Daoy (cell line): ENCODE results near the gene CNOT10. TPM values are rescaled to one million over a fixed set of nuclear protein-coding genes. Genes with fewer than 3 reads are reported as not detected.

ENCODE experiments used
- DNase-seq: peaks from one replicate; pipeline ENCODE4 v3.0.0-alpha.2; 2015; ENCODE audit warnings: low read depth
- total RNA-seq: library from RNA; depleted of rRNA; stranded (reverse); fragments of >200 nt; shearing (Covaris generic); gene quantifications from 2 replicates; pipeline ENCODE4 v1.2.3, GENCODE V29; 2014; rRNA removed

The CNOT10 gene
- total RNA-seq, 1 experiment from 2014 or later: 28.0 TPM

DNA sequence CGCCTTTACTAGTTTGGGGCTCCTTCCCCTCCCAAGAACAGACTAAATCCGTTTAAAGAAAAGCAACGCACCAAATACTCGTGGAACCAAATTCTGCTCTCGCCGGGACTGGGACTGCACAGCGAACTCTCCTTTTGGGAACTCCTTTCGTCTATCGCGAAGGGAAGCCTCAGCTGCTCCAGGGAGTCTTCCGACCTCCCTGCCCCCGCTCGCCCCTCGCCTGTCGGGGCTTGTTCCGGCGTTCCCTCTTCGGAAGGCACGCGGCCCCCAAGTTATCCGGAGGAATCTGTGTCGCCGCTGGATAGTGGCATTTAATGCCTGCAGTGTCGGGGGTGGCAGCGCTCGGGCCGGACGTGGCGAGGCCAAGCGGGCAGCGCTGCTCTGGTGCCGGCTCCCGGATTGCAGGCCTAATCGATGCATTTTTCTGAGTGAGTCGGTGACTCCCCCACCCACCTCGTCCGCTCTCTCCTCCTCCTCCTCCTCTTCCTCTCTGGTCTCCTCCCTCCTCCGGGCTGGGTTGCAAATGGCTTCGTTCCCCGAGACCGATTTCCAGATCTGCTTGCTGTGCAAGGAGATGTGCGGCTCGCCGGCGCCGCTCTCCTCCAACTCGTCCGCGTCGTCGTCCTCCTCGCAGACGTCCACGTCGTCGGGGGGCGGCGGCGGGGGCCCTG lies 132.7 kb downstream of the CNOT10 start, which contains the start of gene TRIM71:
TSS of gene TRIM71 (plus strand) at position 440 of the 671 bp plus-strand sequence. CDS start at position 524, 84 bp downstream.
- no peak for DNase-seq

- peak; percentile 7 for DNase-seq
Observed at GRCh38 chr3:32818229-32818969, 133.4 kb downstream of the CNOT10 start.

DNA sequence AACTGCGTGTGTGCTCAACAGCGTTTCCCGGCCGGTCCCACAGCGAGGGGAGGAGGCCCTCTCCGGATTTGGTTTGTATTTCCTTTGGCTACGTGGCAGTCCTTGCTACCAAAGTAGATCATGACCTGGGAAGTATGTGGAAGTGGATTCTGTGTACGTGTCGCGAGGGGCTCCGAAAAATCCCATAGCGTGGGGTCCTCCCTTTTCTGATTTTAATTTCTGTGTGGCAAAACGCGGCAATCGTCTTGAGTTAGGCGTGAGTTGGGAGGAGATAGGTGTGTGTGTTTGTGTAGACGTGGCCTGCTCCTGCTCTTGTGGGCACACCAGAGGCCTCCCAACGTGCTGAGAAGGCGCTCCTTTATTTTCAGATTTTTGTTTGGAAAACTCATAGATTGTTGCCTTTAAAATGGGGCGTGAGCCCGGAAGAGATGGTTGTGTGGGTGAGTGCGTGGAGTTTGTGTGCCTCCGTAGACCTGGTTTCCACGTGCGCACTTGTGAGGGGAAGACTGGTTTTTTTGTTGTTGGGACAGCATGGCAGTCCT lies 134.1 kb downstream of the CNOT10 start:
- DNase-seq: no peak

DNA sequence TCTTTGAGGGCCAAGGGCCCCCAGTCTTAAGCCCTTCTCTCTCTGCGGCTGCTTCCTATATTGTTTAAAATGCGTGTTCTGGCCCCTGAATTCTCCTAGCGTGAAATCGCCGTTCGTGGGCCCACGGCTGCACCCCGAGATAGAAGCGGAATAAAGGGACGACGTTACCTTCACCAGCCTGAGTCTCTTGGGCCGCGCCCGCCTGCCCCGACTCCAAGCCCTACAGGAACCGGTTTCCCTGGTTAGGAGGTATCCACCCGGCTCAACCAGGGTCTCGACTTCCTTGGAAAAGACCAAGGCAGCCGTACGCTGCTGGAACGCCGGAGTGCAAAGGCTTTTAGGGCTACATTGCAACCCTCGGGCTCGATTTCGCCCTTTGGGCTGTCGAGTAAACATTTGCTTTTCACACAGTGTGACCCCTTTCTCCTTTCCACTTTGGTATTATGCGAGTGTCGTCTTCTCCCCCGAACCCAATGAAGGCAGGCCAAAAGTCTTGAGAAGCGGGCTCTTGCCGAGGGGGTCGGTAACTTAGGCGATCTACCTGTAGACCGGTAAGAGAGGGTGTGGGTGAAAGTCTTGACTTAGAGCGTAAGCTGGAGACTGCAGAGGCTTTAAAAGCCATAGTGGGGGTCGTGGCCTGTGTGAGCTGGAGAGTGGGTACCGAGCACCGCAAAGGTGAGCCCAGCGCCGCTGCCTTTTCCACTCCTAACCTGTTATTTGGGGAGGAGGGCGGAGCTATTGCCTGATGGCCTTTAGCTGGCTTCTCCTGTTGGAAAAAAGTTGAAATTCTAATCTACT lies 134.8 kb downstream of the CNOT10 start:
- no peak for DNase-seq

DNA sequence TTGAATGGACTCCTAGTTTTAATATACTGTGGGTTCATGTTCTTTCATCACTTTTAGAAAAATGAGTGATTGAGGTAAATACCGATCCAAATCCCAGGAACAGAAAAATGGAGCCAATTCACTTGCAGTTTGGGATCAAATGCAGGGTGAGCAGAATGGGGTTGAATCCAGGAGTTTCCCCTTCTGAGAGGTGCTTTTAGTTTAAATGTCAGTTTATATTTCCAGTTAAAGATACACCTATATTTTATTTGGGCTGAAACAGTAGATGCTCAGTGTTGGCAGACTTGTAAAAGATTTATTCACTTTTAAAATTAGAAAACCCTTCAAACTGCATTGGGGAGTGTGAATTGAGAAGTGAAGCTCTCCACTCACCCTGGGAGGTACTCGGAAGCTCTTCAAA lies 135.4 kb downstream of the CNOT10 start:
- DNase-seq: no peak

DNA sequence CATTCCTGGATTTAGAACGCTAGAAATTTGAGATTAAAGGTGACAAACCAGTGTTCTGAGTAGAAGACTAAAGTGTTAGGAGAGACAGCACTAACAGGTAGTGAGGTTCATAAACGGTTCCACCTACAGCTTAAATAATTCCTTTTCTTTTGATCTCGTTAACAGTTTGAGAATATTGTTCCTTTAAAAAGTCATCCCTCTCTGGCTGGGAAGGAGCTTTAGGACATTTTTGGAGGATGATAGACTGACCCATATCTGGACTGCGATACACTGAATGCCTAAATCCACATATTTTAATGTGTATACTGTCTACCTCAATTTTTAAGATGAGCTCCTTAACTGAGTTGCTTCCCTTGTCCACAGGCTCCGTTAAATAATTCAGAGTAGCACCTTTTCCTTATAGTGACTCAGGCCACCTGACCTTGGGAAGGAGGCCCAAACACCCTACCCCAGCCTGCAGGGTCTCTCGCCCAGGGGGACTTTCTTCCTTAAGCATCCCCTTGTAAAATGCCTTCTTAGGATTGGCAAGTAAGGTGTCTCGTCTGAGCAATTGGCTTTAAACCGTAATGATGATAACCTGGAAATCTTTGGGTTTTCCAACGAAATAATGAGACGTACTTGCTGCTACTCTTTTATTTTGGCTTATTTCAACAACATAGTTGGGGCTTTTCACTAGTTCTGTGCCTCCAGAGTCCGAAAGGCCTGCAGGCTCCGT lies 136.1 kb downstream of the CNOT10 start:
- no peak for DNase-seq

- DNase-seq: no peak
Observed at GRCh38 chr3:32821686-32822296, 136.8 kb downstream of the CNOT10 start.

- no peak for DNase-seq
Observed at GRCh38 chr3:32822609-32823498, 137.9 kb downstream of the CNOT10 start.

Other genes starting within 250 kb of the CNOT10 start
- 63.9 and 75.6 TPM in 2 replicates for gene CMTM6, start 182.3 kb upstream of the CNOT10 start, total RNA-seq
- gene DYNC1LI1, start 114.3 kb upstream of the CNOT10 start, total RNA-seq: 76.7 and 78.1 TPM in 2 replicates
- 0.06 TPM in 1 of 2 replicates, not detected in the other for gene TRIM71, start 132.8 kb downstream of the CNOT10 start, total RNA-seq